Upper lobe of right lung (tissue), 1 donor: ENCODE measurements around the gene DEUP1. TPM values are rescaled to one million over a fixed set of nuclear protein-coding genes. Genes with fewer than 3 reads are reported as not detected.

Experiments used
- ATAC-seq: fragments of 200-7000 bp; cut with Tn5 transposase; one replicate; pipeline ENCODE4 v1.9.1; 2020; ENCODE audit warnings: mild to moderate bottlenecking, moderate library complexity
- DNase-seq: peaks from one replicate; pipeline ENCODE4 v3.0.0-alpha.2; 2020
- H3K27ac ChIP-seq: fragments of 200-600 bp; one replicate; pipeline ENCODE4 v1.8.0; 2022
- H3K27me3 ChIP-seq: fragments of 200-600 bp; one replicate; pipeline ENCODE4 v1.8.0; 2022; ENCODE audit warnings: mild to moderate bottlenecking
- H3K36me3 ChIP-seq: fragments of 200-600 bp; one replicate; pipeline ENCODE4 v1.8.0; 2022
- H3K4me1 ChIP-seq: fragments of 200-600 bp; one replicate; pipeline ENCODE4 v1.8.0; 2022
- H3K4me3 ChIP-seq: fragments of 200-600 bp; one replicate; pipeline ENCODE4 v1.8.0; 2022; ENCODE audit warnings: mild to moderate bottlenecking
- H3K9me3 ChIP-seq: fragments of 200-600 bp; one replicate; pipeline ENCODE4 v1.8.0; 2022
- CTCF ChIP-seq: fragments of 200-600 bp; IDR thresholded peaks from one replicate; pipeline ENCODE4 v1.8.0; 2022; ENCODE audit warnings: antibody characterized with exemption
- intact Hi-C: fragments of 100-400 bp; cut with DNase I; formaldehyde crosslinking; loops from one replicate; pipeline ENCODE4 v1.11.0; 2022
- total RNA-seq: library from RNA; stranded (reverse); fragmentation: NEBNext Ultra II Directional; extraction: Animal tissue kit (Norgen Biotek cat#: 25700); gene quantifications from one replicate; pipeline ENCODE4 v1.2.1, GENCODE V29; 2021
- donor health status: DM: no; HTN: yes; CAD: no; lungs with severe emphysema.

Gene DEUP1
- total RNA-seq, 1 donor from 2014 or later: not detected

GRCh38 chr11:93361435-93361834 is 30.9 kb downstream of the DEUP1 start:
- ATAC-seq: no peak
- H3K4me1 ChIP-seq: no peaks in the 10 kb centered on the region
- H3K4me3 ChIP-seq: no peak overlapping the region
- no peak for DNase-seq
- H3K9me3 ChIP-seq: no peaks in the 10 kb centered on the region
- no peaks in the 10 kb centered on the region for H3K36me3 ChIP-seq
- no peak overlapping the region for H3K27ac ChIP-seq
- TF ChIP-seq CTCF: no peak
- no peaks in the 10 kb centered on the region for H3K27me3 ChIP-seq
- intact Hi-C loops: no loop called here

GRCh38 chr11:93368022-93368421 is 37.5 kb downstream of the DEUP1 start:
- TF ChIP-seq CTCF: no peak
- Histone ChIP-seq H3K27ac (no peak overlapping the region), H3K4me3 (no peak overlapping the region), H3K27me3 (no peaks in the 10 kb centered on the region), H3K9me3 (no peaks in the 10 kb centered on the region), H3K4me1 (no peaks in the 10 kb centered on the region), H3K36me3 (no peaks in the 10 kb centered on the region)
- no peak for DNase-seq
- ATAC-seq: no peak
- intact Hi-C loops: no loop called here

- TF ChIP-seq CTCF: no peak
- intact Hi-C loops: no loop called here
- Histone ChIP-seq H3K27ac (no peak overlapping the region), H3K4me3 (no peak overlapping the region), H3K36me3 (no peaks in the 10 kb centered on the region), H3K9me3 (no peaks in the 10 kb centered on the region), H3K4me1 (no peaks in the 10 kb centered on the region), H3K27me3 (no peaks in the 10 kb centered on the region)
- ATAC-seq (no peak), DNase-seq (no peak)
Observed at GRCh38 chr11:93370260-93370659, 39.7 kb downstream of the DEUP1 start.

- no peak overlapping the region for H3K4me3 ChIP-seq
- TF ChIP-seq CTCF: no peak
- H3K4me1 ChIP-seq: no peaks in the 10 kb centered on the region
- DNase-seq: no peak
- H3K9me3 ChIP-seq: no peaks in the 10 kb centered on the region
- H3K36me3 ChIP-seq: no peaks in the 10 kb centered on the region
- no peak for ATAC-seq
- H3K27ac ChIP-seq: no peak overlapping the region
- intact Hi-C loops: no loop called here
- H3K27me3 ChIP-seq: no peaks in the 10 kb centered on the region
Observed at GRCh38 chr11:93389737-93390136, 59.2 kb downstream of the DEUP1 start.

GRCh38 chr11:93392867-93393266 is 62.3 kb downstream of the DEUP1 start:
- no peak for ATAC-seq
- no peaks in the 10 kb centered on the region for H3K9me3 ChIP-seq
- H3K4me1 ChIP-seq: no peaks in the 10 kb centered on the region
- intact Hi-C loops: no loop called here
- no peaks in the 10 kb centered on the region for H3K27me3 ChIP-seq
- TF ChIP-seq CTCF: no peak
- no peak overlapping the region for H3K4me3 ChIP-seq
- H3K27ac ChIP-seq: no peak overlapping the region
- DNase-seq: no peak
- no peaks in the 10 kb centered on the region for H3K36me3 ChIP-seq

GRCh38 chr11:93393386-93393785 is 62.8 kb downstream of the DEUP1 start:
- Histone ChIP-seq H3K36me3 (no peaks in the 10 kb centered on the region), H3K4me1 (no peaks in the 10 kb centered on the region), H3K4me3 (no peak overlapping the region), H3K27ac (no peak overlapping the region), H3K9me3 (no peaks in the 10 kb centered on the region), H3K27me3 (no peaks in the 10 kb centered on the region)
- TF ChIP-seq CTCF: no peak
- no peak for ATAC-seq
- DNase-seq: no peak
- intact Hi-C loops: no loop called here
